ENCODE data around the gene TBC1D7.

GRCh38 chr6:13371421-13372072 lies 43.2 kb upstream of the TBC1D7 start:
- TF ChIP-seq EZH2phosphoT487 (IDR thresholded peaks at IDR 0.05; ENCODE audit: insufficient read depth, low read depth): no peak
- no peak for TF ChIP-seq EZH2 (IDR thresholded peaks at IDR 0.05; ENCODE audit: insufficient read depth, poor library complexity, severe bottlenecking)

Measured in GM23248 (cell line).